Vagina (tissue), 2 donors: ENCODE measurements around the gene FADS2. TPM values are rescaled to one million over a fixed set of nuclear protein-coding genes. Genes with fewer than 3 reads are reported as not detected.

Experiments used
- DNase-seq, 2 donors: peaks; one replicate each; pipeline ENCODE4 v3.0.0-alpha.2; 2017; ENCODE audit errors: extremely low spot score in 2 of 2
- H3K27ac ChIP-seq: fragments of 200-600 bp; sonication (generic); one replicate; pipeline ENCODE4 v1.5.1; 2019
- H3K27me3 ChIP-seq: fragments of 200-600 bp; sonication (generic); one replicate; pipeline ENCODE4 v1.5.1; 2019
- H3K36me3 ChIP-seq, 2 donors: fragments of 200-600 bp; sonication (generic); one replicate each; pipeline ENCODE4 v1.5.1; 2017 to 2019
- H3K4me1 ChIP-seq: fragments of 200-600 bp; sonication (generic); one replicate; pipeline ENCODE4 v1.5.1; 2019
- H3K4me3 ChIP-seq, 2 donors: fragments of 200-600 bp; sonication (generic); 1 replicate in 1 of 2; 2 replicates in 1 of 2; pipeline ENCODE4 v1.5.1; 2016 to 2019
- H3K9me3 ChIP-seq: fragments of 200-600 bp; sonication (generic); one replicate; pipeline ENCODE4 v1.5.1; 2019
- POLR2A ChIP-seq, 2 donors: fragments of 450-650 bp; IDR thresholded peaks; one replicate each; pipeline ENCODE4 v1.6.1; 2017; ENCODE audit warnings: antibody characterized with exemption in 2 of 2, mild to moderate bottlenecking in 2 of 2, moderate library complexity in 2 of 2
- POLR2AphosphoS5 ChIP-seq, 2 donors: sonication (generic); formaldehyde crosslinking; IDR thresholded peaks; one replicate each; pipeline ENCODE4 v1.9.0; 2017; ENCODE audit warnings: antibody characterized with exemption in 2 of 2, mild to moderate bottlenecking in 2 of 2, low read depth in 1 of 2; ENCODE audit not compliant: insufficient read depth in 1 of 2
- intact Hi-C: fragments of 100-400 bp; cut with DNase I; formaldehyde crosslinking; loops from one replicate; pipeline ENCODE4 v1.15.1; 2023
- total RNA-seq: library from RNA; depleted of rRNA; stranded (reverse); fragments of >200 nt; gene quantifications from one replicate; pipeline ENCODE4 v1.2.3, GENCODE V29; 2016
- TF ChIP-seq, protein P1 (sequence below), 3 experiments: fragments of 450-650 bp in 2 of 3; fragments of 200-600 bp in 1 of 3; sonication (generic) in 1 of 3; IDR thresholded peaks; one replicate each; pipeline ENCODE4 v1.5.1; 2017 to 2019; ENCODE audit warnings: antibody characterized with exemption in 3 of 3, mild to moderate bottlenecking in 2 of 3, moderate library complexity in 2 of 3

The FADS2 gene
- total RNA-seq, 1 donor from 2014 or later, result 25.5 TPM

DNA sequence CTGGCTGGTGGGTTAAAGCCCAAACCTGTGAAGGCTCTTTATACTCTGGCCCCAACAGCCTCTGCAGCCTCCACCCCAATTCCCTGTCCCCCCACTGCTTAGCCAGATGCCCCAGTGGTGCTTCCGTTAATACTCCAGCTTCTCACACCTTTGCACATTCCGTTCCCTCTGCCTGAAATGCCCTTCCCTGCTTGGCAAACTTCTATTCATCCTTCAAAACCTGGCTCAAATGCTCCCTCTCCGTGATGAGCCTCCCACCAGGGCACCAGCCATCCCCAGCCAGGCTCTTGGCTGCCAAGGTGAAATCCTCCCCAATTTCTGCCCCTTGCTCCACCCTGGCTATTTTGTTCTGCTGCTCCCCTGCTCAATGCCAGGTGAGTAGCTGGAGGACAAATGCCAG, 75.7 kb downstream of the FADS2 start:
- H3K4me1 ChIP-seq, result peaks cover 18% of the 10 kb centered on the region
- no peaks in the 10 kb centered on the region for H3K27me3 ChIP-seq
- no peak for DNase-seq
- TF ChIP-seq, protein P1, sequence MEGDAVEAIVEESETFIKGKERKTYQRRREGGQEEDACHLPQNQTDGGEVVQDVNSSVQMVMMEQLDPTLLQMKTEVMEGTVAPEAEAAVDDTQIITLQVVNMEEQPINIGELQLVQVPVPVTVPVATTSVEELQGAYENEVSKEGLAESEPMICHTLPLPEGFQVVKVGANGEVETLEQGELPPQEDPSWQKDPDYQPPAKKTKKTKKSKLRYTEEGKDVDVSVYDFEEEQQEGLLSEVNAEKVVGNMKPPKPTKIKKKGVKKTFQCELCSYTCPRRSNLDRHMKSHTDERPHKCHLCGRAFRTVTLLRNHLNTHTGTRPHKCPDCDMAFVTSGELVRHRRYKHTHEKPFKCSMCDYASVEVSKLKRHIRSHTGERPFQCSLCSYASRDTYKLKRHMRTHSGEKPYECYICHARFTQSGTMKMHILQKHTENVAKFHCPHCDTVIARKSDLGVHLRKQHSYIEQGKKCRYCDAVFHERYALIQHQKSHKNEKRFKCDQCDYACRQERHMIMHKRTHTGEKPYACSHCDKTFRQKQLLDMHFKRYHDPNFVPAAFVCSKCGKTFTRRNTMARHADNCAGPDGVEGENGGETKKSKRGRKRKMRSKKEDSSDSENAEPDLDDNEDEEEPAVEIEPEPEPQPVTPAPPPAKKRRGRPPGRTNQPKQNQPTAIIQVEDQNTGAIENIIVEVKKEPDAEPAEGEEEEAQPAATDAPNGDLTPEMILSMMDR (IDR thresholded peaks at IDR 0.05), result no peak
- TF ChIP-seq POLR2A (IDR thresholded peaks at IDR 0.05), result no peak
- TF ChIP-seq POLR2AphosphoS5 (IDR thresholded peaks at IDR 0.05; ENCODE audit: insufficient read depth in 1 of 2, low read depth in 1 of 2), result no peak
- H3K9me3 ChIP-seq, result no peaks in the 10 kb centered on the region
- H3K4me3 ChIP-seq, result no peak overlapping the region
- intact Hi-C loops, result no loop called here
- H3K36me3 ChIP-seq, result peaks cover 0 to 35% of the 10 kb centered on the region in 2 donors
- no peak overlapping the region for H3K27ac ChIP-seq

- DNase-seq, result no peak
- H3K27me3 ChIP-seq, result no peaks in the 10 kb centered on the region
- intact Hi-C loops, result no loop called here
- H3K4me1 ChIP-seq, result peaks cover 18% of the 10 kb centered on the region
- peaks cover 0 to 35% of the 10 kb centered on the region in 2 donors for H3K36me3 ChIP-seq
- TF ChIP-seq, protein P1 (IDR thresholded peaks at IDR 0.05), result no peak
- TF ChIP-seq POLR2AphosphoS5 (IDR thresholded peaks at IDR 0.05; ENCODE audit: insufficient read depth in 1 of 2, low read depth in 1 of 2) (no peak), POLR2A (IDR thresholded peaks at IDR 0.05) (no peak)
- no peaks in the 10 kb centered on the region for H3K9me3 ChIP-seq
- H3K27ac ChIP-seq, result no peak overlapping the region
- no peak overlapping the region for H3K4me3 ChIP-seq
Measured at GRCh38 chr11:61904539-61905048, 76.5 kb downstream of the FADS2 start.

GRCh38 chr11:61905067-61905696, 77.1 kb downstream of the FADS2 start:
- intact Hi-C loops, result no loop called here
- peaks cover 23% of the 10 kb centered on the region for H3K4me1 ChIP-seq
- H3K27ac ChIP-seq, result no peak overlapping the region
- no peaks in the 10 kb centered on the region for H3K27me3 ChIP-seq
- no peak overlapping the region for H3K4me3 ChIP-seq
- H3K36me3 ChIP-seq, result peaks cover 0 to 35% of the 10 kb centered on the region in 2 donors
- TF ChIP-seq, protein P1 (IDR thresholded peaks at IDR 0.05), result no peak
- TF ChIP-seq POLR2A (IDR thresholded peaks at IDR 0.05) (no peak), POLR2AphosphoS5 (IDR thresholded peaks at IDR 0.05; ENCODE audit: insufficient read depth in 1 of 2, low read depth in 1 of 2) (no peak)
- no peaks in the 10 kb centered on the region for H3K9me3 ChIP-seq
- no peak for DNase-seq

- Histone ChIP-seq H3K4me1 (peaks cover 30% of the 10 kb centered on the region), H3K27me3 (no peaks in the 10 kb centered on the region), H3K36me3 (peaks cover 0 to 31% of the 10 kb centered on the region in 2 donors), H3K9me3 (no peaks in the 10 kb centered on the region), H3K27ac (no peak overlapping the region), H3K4me3 (no peak overlapping the region)
- DNase-seq, result no peak
- intact Hi-C loops, result no loop called here
- TF ChIP-seq POLR2AphosphoS5 (IDR thresholded peaks at IDR 0.05; ENCODE audit: insufficient read depth in 1 of 2, low read depth in 1 of 2) (no peak), POLR2A (IDR thresholded peaks at IDR 0.05) (no peak)
- TF ChIP-seq, protein P1 (IDR thresholded peaks at IDR 0.05), result no peak
Measured at GRCh38 chr11:61905801-61906521, 77.9 kb downstream of the FADS2 start.

DNA sequence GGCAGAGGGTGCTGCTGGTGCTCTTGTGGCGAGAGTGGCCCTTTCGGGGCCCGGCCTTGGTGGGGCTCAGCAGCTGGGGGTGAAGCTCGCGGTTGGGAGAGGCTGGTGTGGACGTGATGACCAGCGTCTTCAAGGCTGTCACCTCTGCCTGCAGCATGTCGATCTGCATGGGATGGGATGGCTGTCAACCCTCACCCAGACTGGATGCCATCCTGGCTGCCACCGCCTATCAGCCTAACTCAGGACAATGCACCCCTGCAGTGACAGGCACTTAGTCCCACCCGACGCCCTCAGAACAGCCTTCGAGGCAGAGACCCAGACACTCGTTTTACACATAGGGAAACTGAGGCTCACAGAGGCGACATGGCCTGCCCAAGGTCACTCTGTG, 78.4 kb downstream of the FADS2 start:
- Histone ChIP-seq H3K9me3 (no peaks in the 10 kb centered on the region), H3K36me3 (peaks cover 0 to 30% of the 10 kb centered on the region in 2 donors), H3K27me3 (no peaks in the 10 kb centered on the region), H3K4me3 (no peak overlapping the region), H3K27ac (no peak overlapping the region), H3K4me1 (peaks cover 36% of the 10 kb centered on the region)
- TF ChIP-seq POLR2AphosphoS5 (IDR thresholded peaks at IDR 0.05; ENCODE audit: insufficient read depth in 1 of 2, low read depth in 1 of 2), result no peak
- no peak for TF ChIP-seq POLR2A (IDR thresholded peaks at IDR 0.05)
- TF ChIP-seq, protein P1 (IDR thresholded peaks at IDR 0.05), result no peak
- no peak for DNase-seq
- intact Hi-C loops, result no loop called here
